NT2/D1 (cell line): Measurements from ENCODE around the gene P3H1.

ENCODE experiments used
- SUZ12 ChIP-seq: IDR thresholded peaks from 2 replicates; pipeline ENCODE4 v1.6.1; 2011; ENCODE audit not compliant: insufficient read length, insufficient read depth; ENCODE audit errors: extremely low read depth
- YY1 ChIP-seq: IDR thresholded peaks from 2 replicates; pipeline ENCODE4 v1.6.1; 2011; ENCODE audit not compliant: insufficient read length, insufficient read depth
- ZNF274 ChIP-seq: IDR thresholded peaks from 2 replicates; pipeline ENCODE4 v1.6.1; 2011; ENCODE audit warnings: mild to moderate bottlenecking, low read depth, low read length

GRCh38 chr1:42735056-42735455 is 31.8 kb downstream of the P3H1 start:
- TF ChIP-seq YY1 (no peak), ZNF274 (no peak), SUZ12 (no peak)
